ENCODE measurements around the gene XPNPEP3. TPM values are rescaled to one million over a fixed set of nuclear protein-coding genes. Genes with fewer than 3 reads are reported as not detected.

The XPNPEP3 gene
- 10 to 100 TPM; 24.4 to 25.5 TPM for total RNA-seq

DNA sequence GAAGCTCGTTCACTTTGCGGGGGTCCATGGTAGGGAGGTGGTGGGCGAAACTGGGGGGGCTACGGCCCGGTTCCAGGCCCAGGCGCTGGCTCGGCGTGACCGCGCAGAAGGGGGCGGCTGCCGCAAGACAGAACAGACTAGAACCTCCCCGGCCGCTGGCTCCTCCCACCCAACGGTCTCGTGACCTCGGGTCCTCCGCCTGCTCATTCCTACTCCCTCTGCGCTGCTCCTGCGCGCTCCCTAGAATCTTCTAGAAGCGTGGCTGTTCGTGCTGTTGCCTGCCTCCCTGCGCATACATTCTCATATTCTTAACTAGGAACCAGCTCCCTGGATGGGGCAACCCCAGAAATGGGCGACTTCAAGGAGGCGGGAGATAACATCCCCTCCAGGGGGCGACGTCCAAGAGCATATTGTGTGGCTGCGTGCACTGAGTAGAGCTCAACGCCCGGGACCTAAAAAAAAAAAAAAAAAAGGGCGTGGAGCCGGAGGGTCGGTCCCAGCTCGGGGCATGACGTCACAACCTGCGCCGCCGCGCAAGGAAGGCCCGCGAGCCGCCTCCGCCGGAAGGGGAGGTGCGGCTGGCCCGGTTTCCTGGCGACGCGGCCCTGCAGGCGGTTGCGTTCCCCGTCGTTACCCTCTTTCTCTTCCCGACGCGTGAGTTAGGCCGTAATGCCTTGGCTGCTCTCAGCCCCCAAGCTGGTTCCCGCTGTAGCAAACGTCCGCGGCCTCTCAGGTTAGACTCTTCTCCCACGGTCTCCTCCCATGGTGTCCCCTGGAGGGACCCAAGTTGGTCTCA, at the start of gene XPNPEP3, which contains the start of gene ST13:
TSS of gene XPNPEP3 (plus strand) at position 636 of the 796 bp plus-strand sequence. CDS start at position 670, 34 bp downstream.
TSS of gene ST13 (minus strand) at position 127 of the 796 bp plus-strand sequence. CDS start at position 28, 99 bp downstream.
- peak; percentile 98 for DNase-seq
- intact Hi-C loops (cut with micrococcal nuclease) = no loop called here
- H3K27ac Mint-ChIP-seq = peak within 1 kb of the TSS; percentile 100
- H3K4me3 Mint-ChIP-seq = peak within 1 kb of the TSS; percentile 94
- peaks cover 49% of the 10 kb centered on the region for H3K4me1 Mint-ChIP-seq (ENCODE audit: low read depth)
- TF ChIP-seq, protein P1, sequence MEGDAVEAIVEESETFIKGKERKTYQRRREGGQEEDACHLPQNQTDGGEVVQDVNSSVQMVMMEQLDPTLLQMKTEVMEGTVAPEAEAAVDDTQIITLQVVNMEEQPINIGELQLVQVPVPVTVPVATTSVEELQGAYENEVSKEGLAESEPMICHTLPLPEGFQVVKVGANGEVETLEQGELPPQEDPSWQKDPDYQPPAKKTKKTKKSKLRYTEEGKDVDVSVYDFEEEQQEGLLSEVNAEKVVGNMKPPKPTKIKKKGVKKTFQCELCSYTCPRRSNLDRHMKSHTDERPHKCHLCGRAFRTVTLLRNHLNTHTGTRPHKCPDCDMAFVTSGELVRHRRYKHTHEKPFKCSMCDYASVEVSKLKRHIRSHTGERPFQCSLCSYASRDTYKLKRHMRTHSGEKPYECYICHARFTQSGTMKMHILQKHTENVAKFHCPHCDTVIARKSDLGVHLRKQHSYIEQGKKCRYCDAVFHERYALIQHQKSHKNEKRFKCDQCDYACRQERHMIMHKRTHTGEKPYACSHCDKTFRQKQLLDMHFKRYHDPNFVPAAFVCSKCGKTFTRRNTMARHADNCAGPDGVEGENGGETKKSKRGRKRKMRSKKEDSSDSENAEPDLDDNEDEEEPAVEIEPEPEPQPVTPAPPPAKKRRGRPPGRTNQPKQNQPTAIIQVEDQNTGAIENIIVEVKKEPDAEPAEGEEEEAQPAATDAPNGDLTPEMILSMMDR (IDR thresholded peaks at IDR 0.05) = peak; percentile 16
- H3K36me3 Mint-ChIP-seq (ENCODE audit: low read depth) = peaks cover 19% of the 10 kb centered on the region
- POLR2A ChIA-PET = interaction anchor here (0.7 to 1.5 kb wide), 12 partner anchors 10 to 1539 kb away, joined by 3 to 5 read pairs (median 3); partner anchors contain the start of genes ACO2, PHF5A and SLC25A17
- peak; percentile 93 for ATAC-seq
- H3K27me3 Mint-ChIP-seq = no peaks in the 10 kb centered on the region
- CTCF ChIA-PET = interaction anchor here (0.6 to 2.1 kb wide), 6 partner anchors 10 to 174 kb away, joined by 3 to 9 read pairs (median 4); partner anchors contain the start of gene SLC25A17
- no peaks in the 10 kb centered on the region for H3K9me3 Mint-ChIP-seq

DNA sequence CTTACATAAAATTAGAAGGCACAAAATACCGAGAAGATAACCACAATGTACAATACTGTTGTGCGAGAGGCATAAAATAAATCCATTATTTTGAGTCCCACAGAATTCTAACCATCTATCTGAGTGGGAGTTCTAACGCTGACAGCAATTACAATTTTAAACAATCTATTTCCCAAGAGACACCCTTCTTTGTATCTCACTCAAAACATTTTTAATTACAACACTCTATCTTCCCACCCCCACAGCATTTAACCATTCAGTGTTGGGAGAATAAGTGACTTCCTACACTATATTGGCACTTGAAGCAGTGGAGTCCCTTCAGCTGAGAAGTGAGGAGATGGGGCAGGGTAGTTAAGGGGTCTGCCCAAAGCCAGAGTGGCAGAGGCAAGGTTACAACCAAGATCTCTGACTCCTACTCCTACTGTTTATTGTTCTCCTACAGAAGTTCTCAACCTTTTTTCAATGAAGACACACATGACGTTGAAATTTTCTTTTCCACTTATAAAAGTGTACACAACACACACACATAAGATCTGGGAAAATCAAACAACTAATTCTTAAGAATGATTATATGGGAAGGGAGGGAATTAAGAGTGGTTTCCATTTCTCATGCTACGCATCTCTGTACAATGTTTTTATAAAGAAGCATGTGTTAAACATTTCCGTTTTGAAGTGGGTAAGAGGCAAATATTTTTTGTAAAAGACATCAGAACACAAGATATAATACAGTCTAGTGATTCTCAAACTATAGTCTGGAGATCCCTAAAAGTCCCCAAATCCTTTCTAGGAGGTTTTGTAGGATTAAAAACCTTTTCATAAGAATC, 48.7 kb upstream of the XPNPEP3 start:
- DNase-seq = no peak
- Mint-ChIP-seq H3K4me3 (no peak overlapping the region), H3K9me3 (no peaks in the 10 kb centered on the region), H3K4me1 (ENCODE audit: low read depth) (peaks cover 6% of the 10 kb centered on the region), H3K36me3 (ENCODE audit: low read depth) (peaks cover 4% of the 10 kb centered on the region), H3K27ac (no peak overlapping the region), H3K27me3 (no peaks in the 10 kb centered on the region)
- TF ChIP-seq, protein P1 (IDR thresholded peaks at IDR 0.05) = no peak
- ChIA-PET POLR2A (interaction anchor here (0.6 kb wide), 1 partner anchor 24 kb away, joined by 3 read pairs; no protein-coding TSS in a partner anchor), CTCF (interaction anchor here (1.5 kb wide), 1 partner anchor 163 kb away, joined by 3 read pairs; no protein-coding TSS in a partner anchor)
- ATAC-seq = no peak
- intact Hi-C loops (cut with micrococcal nuclease) = no loop called here

DNA sequence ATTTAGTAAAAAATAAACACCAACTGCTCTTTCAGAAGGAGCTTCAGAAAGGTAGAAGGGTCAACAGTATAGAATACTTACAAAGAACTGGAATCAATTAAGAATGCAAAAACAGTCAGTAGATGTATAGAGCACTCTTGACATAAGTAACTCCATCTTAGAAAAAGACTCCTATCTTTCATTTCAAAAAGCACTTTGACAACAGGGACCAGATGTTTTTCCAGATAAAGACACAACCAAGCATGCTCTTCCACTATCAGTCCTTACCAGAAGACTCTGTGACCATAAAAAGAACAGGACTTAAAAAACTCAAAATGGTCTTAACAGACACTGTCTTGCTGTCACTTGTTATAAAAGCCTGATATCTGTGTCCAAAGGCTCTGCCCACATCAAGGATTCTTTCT, 43.0 kb upstream of the XPNPEP3 start:
- POLR2A ChIA-PET = interaction anchor here (1.5 kb wide), 1 partner anchor 42 kb away, joined by 3 read pairs; the partner anchor contains the start of gene ST13
- H3K4me3 Mint-ChIP-seq = no peak overlapping the region
- peaks cover 22% of the 10 kb centered on the region for H3K36me3 Mint-ChIP-seq (ENCODE audit: low read depth)

DNA sequence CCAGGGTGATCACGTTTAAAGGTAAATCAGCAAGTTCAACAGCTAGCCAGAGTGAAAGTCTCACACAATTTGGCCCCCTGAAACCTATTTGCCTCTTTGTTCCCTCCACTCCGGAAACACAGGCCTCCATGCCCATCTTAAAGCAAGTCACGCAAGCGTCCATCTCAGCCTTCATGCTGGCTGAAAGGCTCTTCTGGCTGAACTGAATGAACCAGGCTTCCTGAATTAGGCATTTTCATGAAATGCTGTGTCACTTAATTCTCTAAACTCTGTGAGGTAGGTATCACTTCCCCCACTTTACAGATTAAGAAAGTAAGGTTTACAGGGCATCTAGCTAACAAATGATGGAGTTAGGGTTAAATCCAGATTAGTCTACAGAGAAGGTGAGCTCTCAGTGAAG, 39.2 kb upstream of the XPNPEP3 start:
- ATAC-seq = no peak
- peaks cover 31% of the 10 kb centered on the region for H3K4me1 Mint-ChIP-seq (ENCODE audit: low read depth)
- no peaks in the 10 kb centered on the region for H3K27me3 Mint-ChIP-seq
- H3K4me3 Mint-ChIP-seq = peak overlapping the region; percentile 84
- intact Hi-C loops (cut with micrococcal nuclease) = no loop called here
- H3K27ac Mint-ChIP-seq = peak overlapping the region; percentile 91
- peaks cover 21% of the 10 kb centered on the region for H3K36me3 Mint-ChIP-seq (ENCODE audit: low read depth)
- CTCF ChIA-PET = interaction anchor here (0.9 to 2.0 kb wide), 6 partner anchors 17 to 172 kb away, joined by 3 to 6 read pairs (median 5); no protein-coding TSS in a partner anchor
- POLR2A ChIA-PET = interaction anchor here (1.3 to 1.6 kb wide), 3 partner anchors 13 to 89 kb away, joined by 3 to 5 read pairs (median 4); no protein-coding TSS in a partner anchor
- H3K9me3 Mint-ChIP-seq = no peaks in the 10 kb centered on the region
- TF ChIP-seq, protein P1 (IDR thresholded peaks at IDR 0.05) = no peak
- no peak for DNase-seq

More for the DNA sequence above, 43.0 kb upstream of the XPNPEP3 start:
- H3K27me3 Mint-ChIP-seq = no peaks in the 10 kb centered on the region
- H3K4me1 Mint-ChIP-seq (ENCODE audit: low read depth) = peaks cover 27% of the 10 kb centered on the region
- CTCF ChIA-PET = no interaction called here
- DNase-seq (no peak), ATAC-seq (no peak)
- H3K27ac Mint-ChIP-seq = no peak overlapping the region
- TF ChIP-seq, protein P1 (IDR thresholded peaks at IDR 0.05) = no peak
- intact Hi-C loops (cut with micrococcal nuclease) = no loop called here
- no peaks in the 10 kb centered on the region for H3K9me3 Mint-ChIP-seq
